ENCODE measurements around the gene PLSCR5. TPM values are rescaled to one million over a fixed set of nuclear protein-coding genes. Genes with fewer than 3 reads are reported as not detected.

Gene PLSCR5
- total and polyA plus RNA-seq, 2 donors (not counting 3 experiments of a cell fraction or from before 2014, with no cell fraction given) = not detected

- intact Hi-C loops (cut with micrococcal nuclease) = loop anchor here (10.0 kb wide), 1 partner anchor 453 kb away; no protein-coding TSS in a partner anchor
- H3K27me3 ChIP-seq (ENCODE audit: control insufficient read depth in 2 of 2, insufficient read depth in 2 of 2, low read length in 2 of 2) = no peaks in the 10 kb centered on the region
Measured at GRCh38 chr3:146637871-146638270, 32.7 kb upstream of the PLSCR5 start.

More at GRCh38 chr3:146637871-146638270, 32.7 kb upstream of the PLSCR5 start:
- Histone ChIP-seq H3K4me1 (ENCODE audit: control insufficient read depth, extremely low read depth, insufficient read depth, low read length) (no peaks in the 10 kb centered on the region), H2AFZ (ENCODE audit: low read depth, low read length) (no peak overlapping the region), H3K9me3 (replicated peaks; ENCODE audit: control insufficient read depth, insufficient read depth, low read length) (no peaks in the 10 kb centered on the region), H3K36me3 (ENCODE audit: control insufficient read depth in 2 of 2, extremely low read depth in 1 of 2, insufficient read depth in 2 of 2, low read length in 2 of 2) (no peaks in the 10 kb centered on the region), H3K9ac (replicated peaks; ENCODE audit: extremely low read depth, insufficient read depth, low read length) (no peak overlapping the region), H4K20me1 (replicated peaks; ENCODE audit: control insufficient read depth, extremely low read depth, insufficient read depth, low read length) (no peaks in the 10 kb centered on the region), H3K79me2 (ENCODE audit: control insufficient read depth, insufficient read depth, low read length) (no peaks in the 10 kb centered on the region), H3K27ac (ENCODE audit: insufficient read depth, low read depth, low read length) (no peak overlapping the region), H3K4me3 (replicated peaks in 1 of 3; ENCODE audit: insufficient read depth in 1 of 3, low read depth in 1 of 3, low read length in 3 of 3) (no peak overlapping the region), H3K9me1 (replicated peaks; ENCODE audit: control insufficient read depth, extremely low read depth, insufficient read depth, low read length) (no peaks in the 10 kb centered on the region), H3K4me2 (ENCODE audit: insufficient read depth, low read length) (no peak overlapping the region)
- ChIA-PET CTCF (interaction anchor here (0.8 to 2.7 kb wide), 27 partner anchors 9 to 861 kb away, joined by 3 to 122 read pairs (median 6); no protein-coding TSS in a partner anchor), POLR2A (no interaction called here)
- BruUV-seq (replicated peaks) = no TSS peak
- no peak for FAIRE-seq
- no peak for DNase-seq (ENCODE audit: low read depth, low spot score)
- no peak for TF ChIP-seq POLR2A (IDR thresholded peaks at IDR 0.05; ENCODE audit: low read depth, low read length)
- TF ChIP-seq EZH2 (IDR thresholded peaks at IDR 0.05; ENCODE audit: borderline replicate concordance, low read depth, low read length, severe bottlenecking) = no peak
- no peak for TF ChIP-seq CTCF (IDR thresholded peaks at IDR 0.05; ENCODE audit: extremely low read depth in 1 of 2, insufficient read depth in 1 of 2, low read depth in 1 of 2, low read length in 2 of 2)
- no peak for TF ChIP-seq JUN (IDR thresholded peaks at IDR 0.05; ENCODE audit: borderline replicate concordance, insufficient read depth, insufficient read length, low read depth)
- TF ChIP-seq MYC (IDR thresholded peaks at IDR 0.05; ENCODE audit: low read depth, low read length) = no peak
- no peak for TF ChIP-seq POLR2AphosphoS5 (IDR thresholded peaks at IDR 0.05; ENCODE audit: insufficient read depth, low read depth, low read length)
- no peak for TF ChIP-seq FOS (IDR thresholded peaks at IDR 0.05; ENCODE audit: borderline replicate concordance, insufficient read depth, low read length)
- TF ChIP-seq MAX (IDR thresholded peaks at IDR 0.05; ENCODE audit: insufficient read depth, insufficient read length) = no peak
- TF ChIP-seq GATA2 (IDR thresholded peaks at IDR 0.05; ENCODE audit: insufficient read depth, insufficient read length, low read depth, low read length) = no peak
- dilution Hi-C loops (cut with MboI; ENCODE audit: extremely low pct_ligation_motif_present, low sequenced_read_pairs) = no loop called here

Data from endothelial cell of umbilical vein (primary cell).